H1 (cell line): ENCODE measurements around the gene YRDC. TPM values are rescaled to one million over a fixed set of nuclear protein-coding genes. Genes with fewer than 3 reads are reported as not detected.

Experiments used
- CTCF ChIA-PET: fragments of 300-600 bp; sonication (Branson Sonifier 250); formaldehyde crosslinking; loops from one replicate; lab custom pipeline; 2021; ENCODE audit not compliant: partially characterized antibody; lab: Charles Lee
- POLR2A ChIA-PET: fragments of 300-600 bp; sonication (Branson Sonifier 250); formaldehyde crosslinking; loops from one replicate; lab custom pipeline; 2021; ENCODE audit warnings: inconsistent platforms; ENCODE audit not compliant: partially characterized antibody; lab: Charles Lee
- DNase-seq, 2 experiments: peaks; one replicate each; pipeline versions ENCODE4 v3.0.0 to v3.0.0-alpha.2; 2010 to 2022; ENCODE audit warnings: low spot score in 2 of 2, low read depth in 1 of 2, mixed read lengths in 1 of 2
- FAIRE-seq: peaks from 2 replicates; lab custom pipeline; 2011; peaks lifted over from hg19 to GRCh38; lab: Jason Lieb, UNC
- H2AFZ ChIP-seq: 2 replicates; pipeline ENCODE4 v1.8.1; 2012; ENCODE audit warnings: low read length, inconsistent platforms
- H2AK5ac ChIP-seq: 2 replicates; pipeline ENCODE4 v1.6.1; 2013; ENCODE audit warnings: low read depth, low read length
- H2BK120ac ChIP-seq: replicated peaks from 2 replicates; pipeline ENCODE3; 2013; ENCODE audit warnings: low read depth, low read length, inconsistent platforms
- H2BK12ac ChIP-seq: 2 replicates; pipeline ENCODE4 v1.6.1; 2013; ENCODE audit warnings: low read depth, low read length
- H2BK15ac ChIP-seq: 2 replicates; pipeline ENCODE4 v1.6.1; 2013; ENCODE audit warnings: low read length
- H2BK20ac ChIP-seq: 2 replicates; pipeline ENCODE4 v1.6.1; 2013; ENCODE audit warnings: low read length
- H2BK5ac ChIP-seq: 2 replicates; pipeline ENCODE4 v1.6.1; 2013; ENCODE audit warnings: low read depth, low read length
- H3K14ac ChIP-seq: 2 replicates; pipeline ENCODE4 v1.6.1; 2013; ENCODE audit warnings: inconsistent platforms; ENCODE audit not compliant: insufficient read length
- H3K18ac ChIP-seq: 2 replicates; pipeline ENCODE4 v1.6.1; 2013; ENCODE audit warnings: low read length; ENCODE audit errors: extremely low read depth
- H3K23ac ChIP-seq: 2 replicates; pipeline ENCODE4 v1.6.1; 2013; ENCODE audit warnings: inconsistent platforms; ENCODE audit not compliant: insufficient read length
- H3K23me2 ChIP-seq: 2 replicates; pipeline ENCODE4 v1.6.1; 2013; ENCODE audit warnings: low read depth, low read length
- H3K27ac ChIP-seq: 2 replicates; pipeline ENCODE4 v1.6.1; 2011; ENCODE audit warnings: low read depth, low read length, inconsistent platforms
- H3K27me3 ChIP-seq, 4 experiments: replicated peaks in 1 of 4; 1 replicate in 1 of 4; 2 replicates in 3 of 4; pipeline versions ENCODE4 v1.6.1 to v1.8.1; 2011 to 2013; ENCODE audit warnings: low read length in 3 of 4, mild to moderate bottlenecking in 3 of 4, inconsistent platforms in 2 of 4, mixed read lengths in 2 of 4, moderate library complexity in 1 of 4; ENCODE audit not compliant: control insufficient read depth in 3 of 4, insufficient read depth in 3 of 4; ENCODE audit errors: extremely low read depth in 1 of 4
- H3K36me3 ChIP-seq, 4 experiments: 2 replicates each; pipeline versions ENCODE4 v1.6.1 to v1.8.1; 2011 to 2013; ENCODE audit warnings: mild to moderate bottlenecking in 4 of 4, low read length in 3 of 4, moderate library complexity in 2 of 4, control low read depth in 1 of 4, inconsistent platforms in 1 of 4; ENCODE audit not compliant: insufficient read depth in 4 of 4, control insufficient read depth in 2 of 4
- H3K4ac ChIP-seq: replicated peaks from 2 replicates; pipeline ENCODE3; 2013; ENCODE audit warnings: low read length, low read depth, mixed read lengths, inconsistent platforms; ENCODE audit not compliant: insufficient read length
- H3K4me1 ChIP-seq, 4 experiments: replicated peaks in 1 of 4; 1 replicate in 1 of 4; 2 replicates in 3 of 4; pipeline versions ENCODE4 v1.6.1 to v1.8.1; 2011 to 2013; ENCODE audit warnings: low read length in 3 of 4, inconsistent platforms in 2 of 4, mixed read lengths in 1 of 4; ENCODE audit not compliant: insufficient read depth in 4 of 4, control insufficient read depth in 3 of 4
- H3K4me2 ChIP-seq, 2 experiments: 2 replicates each; pipeline versions ENCODE4 v1.6.1 to v1.8.1; 2011 to 2013; ENCODE audit warnings: low read depth in 2 of 2, low read length in 2 of 2, control low read depth in 1 of 2, inconsistent platforms in 1 of 2, mild to moderate bottlenecking in 1 of 2; ENCODE audit not compliant: insufficient read depth in 1 of 2
- H3K4me3 ChIP-seq, 4 experiments: fragments of 200-600, 300-600 bp in 1 of 4; sonication (generic), shearing (Covaris generic), sonication (Bioruptor Twin) in 1 of 4; 2 replicates each; pipeline versions ENCODE4 v1.5.1 to v1.8.1; 2011 to 2016; ENCODE audit warnings: low read length in 4 of 4, low read depth in 3 of 4, control low read depth in 2 of 4, inconsistent platforms in 2 of 4, mild to moderate bottlenecking in 2 of 4, mixed read lengths in 1 of 4, moderate library complexity in 1 of 4; ENCODE audit not compliant: insufficient read depth in 2 of 4; ENCODE audit errors: extremely low read depth in 1 of 4
- H3K56ac ChIP-seq: replicated peaks from 2 replicates; pipeline ENCODE3; 2013; ENCODE audit warnings: low read depth, mild to moderate bottlenecking, mixed read lengths, low read length, inconsistent platforms; ENCODE audit not compliant: insufficient read length
- H3K79me1 ChIP-seq: 2 replicates; pipeline ENCODE4 v1.6.1; 2013; ENCODE audit warnings: low read depth, low read length, control low read depth
- H3K79me2 ChIP-seq, 2 experiments: 2 replicates each; pipeline versions ENCODE4 v1.6.1 to v1.8.1; 2012 to 2013; ENCODE audit warnings: low read length in 2 of 2, mild to moderate bottlenecking in 2 of 2, inconsistent platforms in 1 of 2; ENCODE audit not compliant: insufficient read depth in 2 of 2, control insufficient read depth in 1 of 2
- H3K9ac ChIP-seq, 4 experiments: replicated peaks in 1 of 4; 1 replicate in 1 of 4; 2 replicates in 3 of 4; pipeline versions ENCODE4 v1.6.1 to v1.8.1; 2011 to 2013; ENCODE audit warnings: low read depth in 3 of 4, low read length in 3 of 4, control low read depth in 2 of 4, mild to moderate bottlenecking in 2 of 4, moderate library complexity in 2 of 4, inconsistent platforms in 1 of 4; ENCODE audit errors: extremely low read depth in 1 of 4
- H3K9me3 ChIP-seq, 2 experiments: 2 replicates each; pipeline versions ENCODE4 v1.6.1 to v1.8.1; 2012 to 2013; ENCODE audit warnings: mild to moderate bottlenecking in 2 of 2, moderate library complexity in 2 of 2, control low read depth in 1 of 2, inconsistent platforms in 1 of 2, low read depth in 1 of 2, low read length in 1 of 2, mixed read lengths in 1 of 2; ENCODE audit not compliant: insufficient read depth in 2 of 2
- H4K20me1 ChIP-seq, 2 experiments: replicated peaks in 1 of 2; 2 replicates each; pipeline versions ENCODE3 to v1.8.1; 2011 to 2013; ENCODE audit warnings: inconsistent platforms in 2 of 2, low read length in 2 of 2, mild to moderate bottlenecking in 1 of 2; ENCODE audit not compliant: insufficient read depth in 2 of 2, control insufficient read depth in 1 of 2
- H4K5ac ChIP-seq: 2 replicates; pipeline ENCODE4 v1.6.1; 2013; ENCODE audit warnings: low read length, low read depth, mixed read lengths, inconsistent platforms; ENCODE audit not compliant: insufficient read length
- H4K8ac ChIP-seq: 2 replicates; pipeline ENCODE4 v1.8.0; 2013; ENCODE audit warnings: mild to moderate bottlenecking, moderate library complexity, low read length, inconsistent platforms; ENCODE audit not compliant: insufficient read depth; ENCODE audit errors: extremely low read depth
- H4K91ac ChIP-seq: replicated peaks from 2 replicates; pipeline ENCODE3; 2013; ENCODE audit warnings: low read length, mixed read lengths, inconsistent platforms; ENCODE audit not compliant: insufficient read length
- JUN ChIP-seq: IDR thresholded peaks from 2 replicates; pipeline ENCODE4 v1.6.1; 2011; ENCODE audit warnings: low read depth, mild to moderate bottlenecking, improper control_type of control experiment, low read length
- WGBS, 2 experiments: shearing (Covaris generic) in 1 of 2; methylation state at CpG; one replicate each; pipeline versions ENCODE4 v1.1.6 to v1.1.7; 2013 to 2015; ENCODE audit warnings: low lambda C conversion rate in 2 of 2, mixed read lengths in 2 of 2, inconsistent platforms in 1 of 2, low coverage in 1 of 2, missing lambda C conversion rate in 1 of 2; ENCODE audit not compliant: insufficient replicate concordance in 2 of 2, insufficient coverage in 1 of 2, insufficient read length in 1 of 2; ENCODE audit errors: extremely low coverage in 1 of 2, missing lambda C conversion rate in 1 of 2; 5-methylcytosine and 5-hydroxymethylcytosine counted together
- polyA plus RNA-seq, 7 experiments: library from polyadenylated mRNA; depleted of rRNA in 3 of 7; stranded (reverse) in 5 of 7; unstranded in 2 of 7; fragments of >200 nt in 5 of 7; fragments of 200-250 nt in 2 of 7; gene quantifications; 1 replicate in 5 of 7; 2 replicates in 1 of 7; 4 replicates in 1 of 7; pipeline versions ENCODE4 v1.2.1 to v1.2.3, GENCODE V29; 2011 to 2013; ENCODE audit warnings: missing spikeins in 2 of 7, mixed read lengths in 2 of 7
- total RNA-seq: library from RNA; stranded (reverse); fragmentation: NEBNext Ultra II Directional; extraction: Animal tissue kit (Norgen Biotek cat#: 25700); gene quantifications from 2 replicates; pipeline ENCODE4 v1.2.1, GENCODE V29; 2021

Gene YRDC
- total and polyA plus RNA-seq, 2 of the 8 experiments (the other 6 are each of a cell fraction or from before 2014, with no cell fraction given): 21.1 to 21.6 TPM

DNA sequence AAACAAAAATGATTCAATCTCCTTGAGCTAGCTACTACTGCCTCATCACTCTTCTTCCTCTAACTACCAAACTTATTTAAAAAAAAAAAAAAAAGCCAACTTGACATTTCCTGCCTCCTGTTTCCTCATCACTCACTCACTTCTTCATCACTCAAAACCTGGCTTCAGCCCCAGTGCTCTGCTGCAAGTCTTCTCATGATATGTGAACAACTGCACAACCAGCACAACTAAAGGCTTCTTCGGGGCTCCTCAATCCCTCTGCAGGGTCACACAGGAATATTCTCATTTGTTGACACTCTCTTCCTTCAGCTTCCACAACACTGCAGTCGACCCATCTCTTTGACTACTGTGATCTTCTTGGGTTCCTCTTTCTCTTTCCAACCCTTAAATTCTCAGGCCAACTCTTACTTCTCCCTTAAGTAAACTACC lies 43.8 kb upstream of the YRDC start:
- H3K4ac ChIP-seq: no peak overlapping the region
- no peak overlapping the region for H2BK20ac ChIP-seq
- no peak overlapping the region for H4K5ac ChIP-seq
- H3K27ac ChIP-seq: no peak overlapping the region
- no peak overlapping the region for H2AK5ac ChIP-seq
- H3K79me1 ChIP-seq: peaks cover 11% of the 10 kb centered on the region
- H3K79me2 ChIP-seq: peaks cover 0 to 44% of the 10 kb centered on the region in 2 experiments; a peak in 2 of 4 replicates
- H3K23me2 ChIP-seq: no peaks in the 10 kb centered on the region
- FAIRE-seq (no peak), DNase-seq (no peak)
- H2BK12ac ChIP-seq: no peak overlapping the region
- H2AFZ ChIP-seq: no peak overlapping the region
- H3K9me3 ChIP-seq: no peaks in the 10 kb centered on the region
- H3K14ac ChIP-seq: no peak overlapping the region
- no peak overlapping the region for H3K18ac ChIP-seq
- WGBS, 2 experiments: 85% methylated on average over 2 of the region's 2 CpGs; no CpG with 5 or more reads in 1 of the 2 experiments
- H2BK5ac ChIP-seq: no peak overlapping the region
- no peak overlapping the region for H2BK15ac ChIP-seq
- no peak overlapping the region for H3K23ac ChIP-seq
- no peak overlapping the region for H4K8ac ChIP-seq
- H3K4me3 ChIP-seq: no peak overlapping the region
- ChIA-PET CTCF (interaction anchor here (0.6 to 2.4 kb wide), 7 partner anchors 9 to 276 kb away, joined by 3 to 22 read pairs (median 4); partner anchors contain the start of gene MTF1), POLR2A (interaction anchor here (0.9 kb wide), 1 partner anchor 45 kb away, joined by 3 read pairs; no protein-coding TSS in a partner anchor)
- H3K4me2 ChIP-seq: no peak overlapping the region
- H4K91ac ChIP-seq: no peak overlapping the region
- no peak for TF ChIP-seq JUN
- no peaks in the 10 kb centered on the region for H3K27me3 ChIP-seq
- H3K9ac ChIP-seq: no peak overlapping the region
- peaks cover 0 to 6% of the 10 kb centered on the region in 2 experiments for H4K20me1 ChIP-seq
- H2BK120ac ChIP-seq: no peak overlapping the region
- H3K4me1 ChIP-seq: no peaks in the 10 kb centered on the region
- peaks cover 1 to 9% (median 2%) of the 10 kb centered on the region in 4 experiments; a peak in 4 of 8 replicates for H3K36me3 ChIP-seq
- H3K56ac ChIP-seq: no peak overlapping the region
